Parathyroid adenoma (tissue), 2 donors: Measurements from ENCODE around the gene GOLGA6L7.
"Not testable (repeated sequence)": the region's sequence is repeated elsewhere in the genome, so short reads cannot be mapped to it uniquely, and the experiment has no call there.

ENCODE experiments used
- H2AFZ ChIP-seq: fragments of 300-600 bp; sonication (generic); one replicate; pipeline ENCODE4 v1.7.0; 2017; ENCODE audit warnings: antibody characterized with exemption, mild to moderate bottlenecking
- H3K27ac ChIP-seq: fragments of 300-600 bp; sonication (generic); one replicate; pipeline ENCODE4 v1.7.0; 2017
- H3K27me3 ChIP-seq: fragments of 300-600 bp; sonication (generic); one replicate; pipeline ENCODE4 v1.7.0; 2017; ENCODE audit warnings: low read length; ENCODE audit not compliant: control insufficient read depth, insufficient read depth
- H3K36me3 ChIP-seq: fragments of 300-600 bp; sonication (generic); one replicate; pipeline ENCODE4 v1.7.0; 2017; ENCODE audit warnings: low read length; ENCODE audit not compliant: control insufficient read depth, insufficient read depth
- H3K4me1 ChIP-seq: fragments of 300-600 bp; sonication (generic); one replicate; pipeline ENCODE4 v1.7.0; 2017; ENCODE audit warnings: control low read depth
- H3K4me2 ChIP-seq: fragments of 300-600 bp; sonication (generic); one replicate; pipeline ENCODE4 v1.7.0; 2017; ENCODE audit warnings: low read length
- H3K4me3 ChIP-seq: fragments of 300-600 bp; sonication (generic); one replicate; pipeline ENCODE4 v1.7.0; 2017; ENCODE audit warnings: low read depth, low read length
- H3K79me2 ChIP-seq: fragments of 300-600 bp; sonication (generic); one replicate; pipeline ENCODE4 v1.7.0; 2017; ENCODE audit warnings: control low read depth
- H3K9ac ChIP-seq: fragments of 300-600 bp; sonication (generic); one replicate; pipeline ENCODE4 v1.7.0; 2017; ENCODE audit warnings: mild to moderate bottlenecking
- H3K9me3 ChIP-seq: fragments of 300-600 bp; sonication (generic); one replicate; pipeline ENCODE4 v1.7.0; 2017; ENCODE audit warnings: low read length; ENCODE audit not compliant: control insufficient read depth
- CTCF ChIP-seq: fragments of 300-600 bp; sonication (generic); IDR thresholded peaks from one replicate; pipeline ENCODE4 v1.7.0; 2017; ENCODE audit warnings: antibody characterized with exemption, mild to moderate bottlenecking
- donor health status: primary hyperparathyroidism.

Gene GOLGA6L7

DNA sequence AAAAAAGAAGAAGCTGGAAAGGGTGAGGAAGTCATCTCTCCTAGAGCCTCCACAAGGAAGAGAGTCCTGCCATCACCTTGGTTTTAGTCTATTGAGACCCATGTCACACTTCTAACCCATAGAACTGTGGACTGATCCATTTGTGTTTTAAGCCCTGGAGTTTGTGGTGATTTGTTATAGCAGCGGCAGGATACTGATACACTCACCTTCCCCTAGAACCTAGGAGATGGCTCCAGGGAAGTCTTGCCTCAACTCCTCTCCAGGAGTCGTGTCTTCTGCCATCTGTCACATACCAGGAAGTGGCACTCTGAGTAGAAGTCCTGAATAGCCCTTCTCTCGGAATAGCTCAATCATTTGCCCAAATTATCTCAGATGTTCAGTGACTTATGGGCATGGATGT, 22.7 kb upstream of the GOLGA6L7 start:
- no peak overlapping the region for H2AFZ ChIP-seq
- no peaks in the 10 kb centered on the region for H3K4me1 ChIP-seq
- no peaks in the 10 kb centered on the region for H3K79me2 ChIP-seq
- no peak overlapping the region for H3K4me3 ChIP-seq
- no peak overlapping the region for H3K9ac ChIP-seq
- H3K27me3 ChIP-seq = no peaks in the 10 kb centered on the region
- H3K9me3 ChIP-seq = no peaks in the 10 kb centered on the region
- no peak for TF ChIP-seq CTCF
- H3K36me3 ChIP-seq = no peaks in the 10 kb centered on the region
- no peak overlapping the region for H3K27ac ChIP-seq
- H3K4me2 ChIP-seq = no peak overlapping the region

DNA sequence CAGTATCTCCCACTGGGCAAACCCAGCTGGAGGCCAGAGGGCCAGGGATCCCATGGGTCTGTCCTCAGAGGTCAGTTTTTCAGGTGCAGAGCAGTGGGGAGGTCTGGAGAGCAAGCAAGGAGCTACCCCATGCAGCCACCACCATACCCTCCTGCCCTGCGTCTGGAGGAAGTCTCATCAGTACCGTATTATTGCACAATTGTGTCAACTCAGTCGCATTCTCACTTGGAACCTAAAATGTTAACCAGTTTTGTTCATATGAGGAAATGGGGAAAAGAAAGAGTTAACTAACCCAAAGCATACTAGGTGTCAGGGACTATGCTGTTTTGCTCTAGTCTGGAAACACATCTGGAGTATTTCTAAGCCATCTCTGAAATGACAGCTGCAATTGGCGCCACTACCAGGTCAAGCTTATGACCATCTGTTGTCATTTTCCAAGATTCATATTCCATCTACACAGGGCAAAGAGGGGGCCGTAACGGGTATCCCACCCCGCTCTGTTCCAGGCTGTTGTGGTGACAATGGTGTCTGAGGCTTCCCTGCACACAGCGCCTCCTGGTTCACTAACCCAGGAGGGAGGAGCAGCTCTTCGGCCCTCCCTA, 20.4 kb upstream of the GOLGA6L7 start:
- H2AFZ ChIP-seq = no peak overlapping the region
- H3K36me3 ChIP-seq = no peaks in the 10 kb centered on the region
- TF ChIP-seq CTCF = no peak
- no peak overlapping the region for H3K9ac ChIP-seq
- H3K4me3 ChIP-seq = no peak overlapping the region
- H3K79me2 ChIP-seq = no peaks in the 10 kb centered on the region
- no peaks in the 10 kb centered on the region for H3K27me3 ChIP-seq
- no peak overlapping the region for H3K27ac ChIP-seq
- no peak overlapping the region for H3K4me2 ChIP-seq
- no peaks in the 10 kb centered on the region for H3K4me1 ChIP-seq
- no peaks in the 10 kb centered on the region for H3K9me3 ChIP-seq

GRCh38 chr15:28861589-28862293, 13.3 kb upstream of the GOLGA6L7 start:
- H3K36me3 ChIP-seq, H3K4me3 ChIP-seq, H3K27me3 ChIP-seq, H3K27ac ChIP-seq, H3K4me2 ChIP-seq, H3K9me3 ChIP-seq, H2AFZ ChIP-seq, H3K9ac ChIP-seq, H3K79me2 ChIP-seq, H3K4me1 ChIP-seq: not testable (repeated sequence)

GRCh38 chr15:28861031-28861534, 12.6 kb upstream of the GOLGA6L7 start:
- H3K27ac ChIP-seq = no peak overlapping the region
- H3K79me2 ChIP-seq = no peaks in the 10 kb centered on the region
- H3K4me1 ChIP-seq = no peaks in the 10 kb centered on the region
- H3K27me3 ChIP-seq = no peaks in the 10 kb centered on the region
- H3K4me3 ChIP-seq = no peak overlapping the region
- H2AFZ ChIP-seq = no peak overlapping the region
- H3K4me2 ChIP-seq = no peak overlapping the region
- H3K9ac ChIP-seq = no peak overlapping the region
- TF ChIP-seq CTCF = no peak
- no peaks in the 10 kb centered on the region for H3K9me3 ChIP-seq
- H3K36me3 ChIP-seq = no peaks in the 10 kb centered on the region

GRCh38 chr15:28854578-28854977, 6.1 kb upstream of the GOLGA6L7 start:
- not testable (repeated sequence) for H2AFZ ChIP-seq, H3K4me2 ChIP-seq, H3K4me3 ChIP-seq, H3K79me2 ChIP-seq, H3K27me3 ChIP-seq, H3K27ac ChIP-seq, H3K36me3 ChIP-seq, H3K4me1 ChIP-seq, H3K9me3 ChIP-seq, H3K9ac ChIP-seq

DNA sequence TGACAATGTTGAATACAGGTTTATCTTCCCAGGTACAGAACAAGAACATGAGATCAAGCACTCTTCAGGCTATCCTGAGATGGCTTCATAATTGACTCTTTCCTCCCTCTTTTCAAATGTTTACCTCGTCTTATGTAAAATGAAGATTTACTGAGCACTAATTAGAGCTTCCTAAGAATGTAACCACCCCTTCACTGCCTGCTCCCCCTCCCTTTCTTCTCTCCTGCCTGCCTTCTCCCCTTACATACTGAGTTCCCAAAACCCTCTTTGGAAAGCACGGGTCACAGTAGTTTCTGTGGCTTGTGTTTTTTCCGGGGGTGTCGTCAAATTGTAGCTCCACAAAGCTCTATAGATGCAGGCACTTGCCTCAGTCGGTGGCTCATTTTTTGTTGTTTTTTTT, 5.2 kb upstream of the GOLGA6L7 start:
- H3K27ac ChIP-seq, H3K79me2 ChIP-seq, H3K36me3 ChIP-seq, H3K27me3 ChIP-seq, H3K4me3 ChIP-seq, H3K4me2 ChIP-seq, H3K9ac ChIP-seq, H3K4me1 ChIP-seq, H3K9me3 ChIP-seq, H2AFZ ChIP-seq: not testable (repeated sequence)

DNA sequence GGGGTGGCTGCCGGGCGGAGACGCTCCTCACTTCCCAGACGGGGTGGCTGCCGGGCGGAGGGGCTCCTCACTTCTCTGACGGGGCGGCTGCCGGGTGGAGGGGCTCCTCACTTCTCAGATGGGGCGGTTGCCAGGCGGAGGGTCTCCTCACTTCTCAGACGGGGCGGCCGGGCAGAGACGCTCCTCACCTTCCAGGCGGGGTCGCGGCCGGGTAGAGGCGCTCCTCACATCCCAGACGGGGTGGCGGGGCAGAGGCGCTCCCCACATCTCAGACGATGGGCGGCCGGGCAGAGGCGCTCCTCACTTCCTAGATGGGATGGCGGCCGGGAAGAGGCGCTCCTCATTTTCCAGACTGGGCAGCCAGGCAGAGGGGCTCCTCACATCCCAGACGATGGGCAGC, 1.3 kb upstream of the GOLGA6L7 start:
- H3K36me3 ChIP-seq, H3K4me1 ChIP-seq, H3K27ac ChIP-seq, H3K9me3 ChIP-seq, H3K27me3 ChIP-seq, H3K79me2 ChIP-seq, H2AFZ ChIP-seq, H3K4me3 ChIP-seq, H3K9ac ChIP-seq, H3K4me2 ChIP-seq: not testable (repeated sequence)

DNA sequence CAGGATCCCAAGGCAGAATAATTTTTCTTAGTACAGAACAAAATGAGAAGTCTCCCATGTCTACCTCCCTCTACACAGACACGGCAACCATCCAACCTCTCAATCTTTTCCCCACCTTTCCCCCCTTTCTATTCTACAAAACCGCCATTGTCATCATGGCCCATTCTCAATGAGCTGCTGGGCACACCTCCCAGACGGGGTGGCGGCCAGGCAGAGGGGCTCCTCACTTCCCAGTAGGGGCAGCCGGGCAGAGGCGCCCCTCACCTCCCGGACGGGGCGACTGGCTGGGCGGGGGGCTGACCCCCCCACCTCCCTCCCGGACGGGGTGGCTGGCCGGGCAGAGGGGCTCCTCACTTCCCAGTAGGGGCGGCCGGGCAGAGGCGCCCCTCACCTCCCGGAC, 827 bp upstream of the GOLGA6L7 start:
- not testable (repeated sequence) for H3K4me1 ChIP-seq, H3K4me2 ChIP-seq, H3K79me2 ChIP-seq, H3K36me3 ChIP-seq, H3K9me3 ChIP-seq, H2AFZ ChIP-seq, H3K27ac ChIP-seq, H3K4me3 ChIP-seq, H3K9ac ChIP-seq, H3K27me3 ChIP-seq
